Measurements from ENCODE around the gene THAP12. TPM values are rescaled to one million over a fixed set of nuclear protein-coding genes. Genes with fewer than 3 reads are reported as not detected.

THAP12 gene
- total RNA-seq, 2 experiments from 2014 or later = 53.6 to 60.9 TPM

- peaks cover 19% of the 10 kb centered on the region for H3K9me3 Mint-ChIP-seq (ENCODE audit: low read depth)
- ChIA-PET CTCF (interaction anchor here (0.6 to 1.0 kb wide), 4 partner anchors 34 to 173 kb away, joined by 3 to 4 read pairs (median 3); no protein-coding TSS in a partner anchor), POLR2A (no interaction called here)
- H3K27ac Mint-ChIP-seq = no peak overlapping the region
- DNase-seq = no peak
- intact Hi-C loops (cut with DNase I, micrococcal nuclease) = no loop called here
- H3K4me3 Mint-ChIP-seq = no peak overlapping the region
- no peaks in the 10 kb centered on the region for H3K27me3 Mint-ChIP-seq
- H3K4me1 Mint-ChIP-seq = peaks cover 15% of the 10 kb centered on the region
- peak; percentile 39 for ATAC-seq
- H3K36me3 Mint-ChIP-seq (ENCODE audit: low read depth) = peaks cover 3% of the 10 kb centered on the region
These were observed 41.7 kb downstream of the THAP12 start for GRCh38 chr11:76339221-76339620.

GRCh38 chr11:76337923-76338322, 43.0 kb downstream of the THAP12 start:
- H3K36me3 Mint-ChIP-seq (ENCODE audit: low read depth) = peaks cover 3% of the 10 kb centered on the region
- no peak overlapping the region for H3K27ac Mint-ChIP-seq
- H3K4me3 Mint-ChIP-seq = no peak overlapping the region
- intact Hi-C loops (cut with DNase I, micrococcal nuclease) = no loop called here
- peaks cover 15% of the 10 kb centered on the region for H3K4me1 Mint-ChIP-seq
- ATAC-seq = no peak
- H3K27me3 Mint-ChIP-seq = no peaks in the 10 kb centered on the region
- CTCF ChIA-PET = no interaction called here
- H3K9me3 Mint-ChIP-seq (ENCODE audit: low read depth) = peaks cover 22% of the 10 kb centered on the region
- POLR2A ChIA-PET = no interaction called here
- no peak for DNase-seq

GRCh38 chr11:76337469-76337868, 43.5 kb downstream of the THAP12 start:
- Mint-ChIP-seq H3K27me3 (no peaks in the 10 kb centered on the region), H3K36me3 (ENCODE audit: low read depth) (peaks cover 3% of the 10 kb centered on the region), H3K4me3 (no peak overlapping the region), H3K9me3 (ENCODE audit: low read depth) (peaks cover 22% of the 10 kb centered on the region), H3K27ac (no peak overlapping the region), H3K4me1 (peaks cover 15% of the 10 kb centered on the region)
- intact Hi-C loops (cut with DNase I, micrococcal nuclease) = no loop called here
- ChIA-PET POLR2A (no interaction called here), CTCF (no interaction called here)
- ATAC-seq (no peak), DNase-seq (no peak)

- CTCF ChIA-PET = no interaction called here
- POLR2A ChIA-PET = interaction anchor here (0.7 kb wide), 1 partner anchor 18 kb away, joined by 4 read pairs; no protein-coding TSS in a partner anchor
These were observed 44.3 kb downstream of the THAP12 start for GRCh38 chr11:76336597-76336996.

GRCh38 chr11:76335842-76336241, 45.1 kb downstream of the THAP12 start:
- ChIA-PET POLR2A (interaction anchor here (0.7 kb wide), 1 partner anchor 17 kb away, joined by 4 read pairs; no protein-coding TSS in a partner anchor), CTCF (no interaction called here)
- H3K9me3 Mint-ChIP-seq (ENCODE audit: low read depth) = peaks cover 22% of the 10 kb centered on the region
- H3K27me3 Mint-ChIP-seq = no peaks in the 10 kb centered on the region
- H3K36me3 Mint-ChIP-seq (ENCODE audit: low read depth) = peaks cover 3% of the 10 kb centered on the region
- DNase-seq = no peak
- no peak overlapping the region for H3K27ac Mint-ChIP-seq
- H3K4me1 Mint-ChIP-seq = peaks cover 15% of the 10 kb centered on the region
- intact Hi-C loops (cut with DNase I, micrococcal nuclease) = no loop called here
- no peak for ATAC-seq
- no peak overlapping the region for H3K4me3 Mint-ChIP-seq

More at GRCh38 chr11:76336597-76336996, 44.3 kb downstream of the THAP12 start:
- H3K27ac Mint-ChIP-seq = no peak overlapping the region
- H3K4me3 Mint-ChIP-seq = no peak overlapping the region
- intact Hi-C loops (cut with DNase I, micrococcal nuclease) = no loop called here
- ATAC-seq = no peak
- peaks cover 22% of the 10 kb centered on the region for H3K9me3 Mint-ChIP-seq (ENCODE audit: low read depth)
- no peaks in the 10 kb centered on the region for H3K27me3 Mint-ChIP-seq
- no peak for DNase-seq
- peaks cover 3% of the 10 kb centered on the region for H3K36me3 Mint-ChIP-seq (ENCODE audit: low read depth)
- H3K4me1 Mint-ChIP-seq = peaks cover 15% of the 10 kb centered on the region

- Mint-ChIP-seq H3K4me1 (peaks cover 15% of the 10 kb centered on the region), H3K9me3 (ENCODE audit: low read depth) (peaks cover 22% of the 10 kb centered on the region), H3K27me3 (no peaks in the 10 kb centered on the region), H3K36me3 (ENCODE audit: low read depth) (peaks cover 3% of the 10 kb centered on the region), H3K4me3 (no peak overlapping the region), H3K27ac (no peak overlapping the region)
- ChIA-PET CTCF (no interaction called here), POLR2A (no interaction called here)
- ATAC-seq = no peak
- intact Hi-C loops (cut with DNase I, micrococcal nuclease) = no loop called here
- DNase-seq = no peak
These were observed 46.0 kb downstream of the THAP12 start for GRCh38 chr11:76334826-76335389.

GRCh38 chr11:76330651-76331050, 50.3 kb downstream of the THAP12 start:
- no peak overlapping the region for H3K4me3 Mint-ChIP-seq
- CTCF ChIA-PET = interaction anchor here (0.8 kb wide), 1 partner anchor 122 kb away, joined by 3 read pairs; no protein-coding TSS in a partner anchor
- no peak overlapping the region for H3K27ac Mint-ChIP-seq
- H3K36me3 Mint-ChIP-seq (ENCODE audit: low read depth) = no peaks in the 10 kb centered on the region
- no peak for DNase-seq
- no peaks in the 10 kb centered on the region for H3K4me1 Mint-ChIP-seq
- POLR2A ChIA-PET = no interaction called here
- H3K27me3 Mint-ChIP-seq = no peaks in the 10 kb centered on the region
- ATAC-seq = no peak
- intact Hi-C loops (cut with DNase I, micrococcal nuclease) = no loop called here
- H3K9me3 Mint-ChIP-seq (ENCODE audit: low read depth) = peaks cover 14% of the 10 kb centered on the region

GRCh38 chr11:76329983-76330382, 50.9 kb downstream of the THAP12 start:
- H3K27ac Mint-ChIP-seq = no peak overlapping the region
- no peak overlapping the region for H3K4me3 Mint-ChIP-seq
- no peak for DNase-seq
- POLR2A ChIA-PET = no interaction called here
- no peaks in the 10 kb centered on the region for H3K4me1 Mint-ChIP-seq
- intact Hi-C loops (cut with DNase I, micrococcal nuclease) = loop anchor here (10.0 kb wide), 1 partner anchor 355 kb away; no protein-coding TSS in a partner anchor
- no peaks in the 10 kb centered on the region for H3K36me3 Mint-ChIP-seq (ENCODE audit: low read depth)
- H3K9me3 Mint-ChIP-seq (ENCODE audit: low read depth) = peaks cover 10% of the 10 kb centered on the region
- no peak for ATAC-seq
- H3K27me3 Mint-ChIP-seq = peaks cover 2% of the 10 kb centered on the region
- CTCF ChIA-PET = interaction anchor here (0.8 kb wide), 1 partner anchor 121 kb away, joined by 3 read pairs; no protein-coding TSS in a partner anchor

GRCh38 chr11:76329084-76329648, 51.8 kb downstream of the THAP12 start:
- Mint-ChIP-seq H3K4me3 (no peak overlapping the region), H3K27ac (no peak overlapping the region), H3K4me1 (no peaks in the 10 kb centered on the region), H3K36me3 (ENCODE audit: low read depth) (no peaks in the 10 kb centered on the region), H3K27me3 (peaks cover 2% of the 10 kb centered on the region), H3K9me3 (ENCODE audit: low read depth) (peaks cover 2% of the 10 kb centered on the region)
- intact Hi-C loops (cut with DNase I, micrococcal nuclease) = loop anchor here (10.0 kb wide), 1 partner anchor 356 kb away; no protein-coding TSS in a partner anchor
- DNase-seq = no peak
- ChIA-PET POLR2A (no interaction called here), CTCF (no interaction called here)
- ATAC-seq = no peak

GRCh38 chr11:76327756-76328388, 53.1 kb downstream of the THAP12 start:
- Mint-ChIP-seq H3K27me3 (peaks cover 3% of the 10 kb centered on the region), H3K36me3 (ENCODE audit: low read depth) (no peaks in the 10 kb centered on the region), H3K27ac (no peak overlapping the region), H3K4me3 (no peak overlapping the region), H3K9me3 (ENCODE audit: low read depth) (no peaks in the 10 kb centered on the region), H3K4me1 (peaks cover 7% of the 10 kb centered on the region)
- DNase-seq = no peak
- CTCF ChIA-PET = interaction anchor here (0.6 kb wide), 1 partner anchor 363 kb away, joined by 3 read pairs; no protein-coding TSS in a partner anchor
- POLR2A ChIA-PET = no interaction called here
- intact Hi-C loops (cut with DNase I, micrococcal nuclease) = loop anchor here (10.0 kb wide), 1 partner anchor 357 kb away; no protein-coding TSS in a partner anchor
- no peak for ATAC-seq

- intact Hi-C loops (cut with DNase I, micrococcal nuclease) = loop anchor here (10.0 kb wide), 1 partner anchor 358 kb away; no protein-coding TSS in a partner anchor
- ATAC-seq (no peak), DNase-seq (no peak)
- Mint-ChIP-seq H3K4me1 (peaks cover 9% of the 10 kb centered on the region), H3K9me3 (ENCODE audit: low read depth) (no peaks in the 10 kb centered on the region), H3K4me3 (no peak overlapping the region), H3K27ac (no peak overlapping the region), H3K27me3 (peaks cover 9% of the 10 kb centered on the region), H3K36me3 (ENCODE audit: low read depth) (no peaks in the 10 kb centered on the region)
- POLR2A ChIA-PET = no interaction called here
- CTCF ChIA-PET = interaction anchor here (0.6 to 0.9 kb wide), 3 partner anchors 9 to 362 kb away, joined by 3 read pairs; no protein-coding TSS in a partner anchor
These were observed 53.7 kb downstream of the THAP12 start for GRCh38 chr11:76327202-76327601.

All from activated CD4-positive, alpha-beta T cell treated with anti-CD3 and anti-CD28 coated beads for 36 hours (primary cell).